HEK293 (cell line): ENCODE data around the gene WRNIP1.

Experiments used
- CTCF ChIA-PET: fragments of 350-600 bp; formaldehyde crosslinking; extraction: SDS; loops from one replicate; lab custom pipeline; 2021; ENCODE audit warnings: antibody characterized with exemption; lab: Yijun Ruan, JAX
- POLR2A ChIA-PET: fragments of 300-600 bp; formaldehyde crosslinking; extraction: SDS; loops from one replicate; lab custom pipeline; 2020; ENCODE audit warnings: antibody characterized with exemption, inconsistent platforms; lab: Yijun Ruan, JAX
- H3K27ac ChIP-seq: fragments of 200-500 bp; sonication (Bioruptor generic); 2 replicates; pipeline ENCODE4 v1.5.1; 2014; ENCODE audit warnings: low read depth, low read length, control low read depth, inconsistent platforms; ENCODE audit errors: extremely low read depth
- H3K36me3 ChIP-seq, 2 experiments: fragments of 200-500 bp in 1 of 2; sonication (Bioruptor generic) in 1 of 2; 1 replicate in 1 of 2; 2 replicates in 1 of 2; pipeline ENCODE4 v1.5.1; 2014 to 2017; ENCODE audit warnings: inconsistent platforms in 2 of 2, low read length in 2 of 2; ENCODE audit not compliant: control insufficient read depth in 2 of 2, insufficient read depth in 1 of 2
- H3K4me1 ChIP-seq: fragments of 200-500 bp; sonication (Bioruptor generic); 2 replicates; pipeline ENCODE4 v1.5.1; 2014; ENCODE audit warnings: mild to moderate bottlenecking, low read length, inconsistent platforms; ENCODE audit not compliant: control insufficient read depth, insufficient read depth
- H3K4me3 ChIP-seq: 2 replicates; pipeline ENCODE4 v1.5.1; 2011; ENCODE audit warnings: low read depth, mild to moderate bottlenecking, control low read depth, low read length, moderate library complexity
- H3K9me3 ChIP-seq: fragments of 200-500 bp; sonication (Bioruptor generic); 2 replicates; pipeline ENCODE4 v1.5.1; 2014; ENCODE audit warnings: low read depth, low read length, inconsistent platforms; ENCODE audit not compliant: control insufficient read depth, insufficient read depth
- HOXC10 ChIP-seq: sonication (generic); formaldehyde crosslinking; IDR thresholded peaks from 2 replicates; pipeline ENCODE4 v1.8.1; 2023; ENCODE audit warnings: mild to moderate bottlenecking, missing genetic modification reagents
- KLF1 ChIP-seq: fragments of 450-650 bp; formaldehyde crosslinking; IDR thresholded peaks from 2 replicates; pipeline ENCODE4 v1.5.1; 2016; ENCODE audit warnings: missing biosample characterization, missing genetic modification characterization
- SCRT2 ChIP-seq: fragments of 450-650 bp; formaldehyde crosslinking; IDR thresholded peaks from 2 replicates; pipeline ENCODE4 v1.5.1; 2016; ENCODE audit warnings: missing biosample characterization, missing genetic modification characterization
- SETDB1 ChIP-seq: IDR thresholded peaks from one replicate; pipeline ENCODE4 v1.6.1; 2017; ENCODE audit warnings: mild to moderate bottlenecking, low read length, moderate library complexity, mixed read lengths; ENCODE audit not compliant: insufficient read length
- YY1 ChIP-seq: fragments of 450-650 bp; formaldehyde crosslinking; IDR thresholded peaks from 2 replicates; pipeline ENCODE4 v1.5.1; 2018; ENCODE audit warnings: missing biosample characterization, missing genetic modification characterization
- ZNF114 ChIP-seq: fragments of 450-650 bp; formaldehyde crosslinking; IDR thresholded peaks from 2 replicates; pipeline ENCODE4 v1.5.0; 2017; ENCODE audit warnings: missing biosample characterization, missing genetic modification characterization
- ZNF239 ChIP-seq: fragments of 450-650 bp; formaldehyde crosslinking; IDR thresholded peaks from 2 replicates; pipeline ENCODE4 v1.5.1; 2016; ENCODE audit warnings: missing biosample characterization, missing genetic modification characterization
- ZNF266 ChIP-seq: fragments of 450-650 bp; formaldehyde crosslinking; IDR thresholded peaks from 2 replicates; pipeline ENCODE4 v1.5.1; 2016; ENCODE audit warnings: missing biosample characterization, missing genetic modification characterization, low read depth
- ZNF302 ChIP-seq: fragments of 450-650 bp; formaldehyde crosslinking; IDR thresholded peaks from 2 replicates; pipeline ENCODE4 v1.5.1; 2016; ENCODE audit warnings: missing biosample characterization, missing genetic modification characterization, low read depth
- ZNF324 ChIP-seq: fragments of 450-650 bp; formaldehyde crosslinking; IDR thresholded peaks from 2 replicates; pipeline ENCODE4 v1.5.1; 2016; ENCODE audit warnings: missing biosample characterization, missing genetic modification characterization
- ZNF521 ChIP-seq: fragments of 450-650 bp; formaldehyde crosslinking; IDR thresholded peaks from 2 replicates; pipeline ENCODE4 v1.5.1; 2017; ENCODE audit warnings: missing biosample characterization, mild to moderate bottlenecking, missing genetic modification characterization
- ZNF596 ChIP-seq: fragments of 450-650 bp; IDR thresholded peaks from 2 replicates; pipeline ENCODE4 v1.5.0; 2018; ENCODE audit warnings: missing biosample characterization, mild to moderate bottlenecking, missing genetic modification characterization, moderate library complexity
- ZNF654 ChIP-seq: fragments of 450-650 bp; formaldehyde crosslinking; IDR thresholded peaks from 2 replicates; pipeline ENCODE4 v1.5.1; 2016; ENCODE audit warnings: low read depth, missing biosample characterization, missing genetic modification characterization
- ZNF768 ChIP-seq: fragments of 450-650 bp; formaldehyde crosslinking; IDR thresholded peaks from 2 replicates; pipeline ENCODE4 v1.5.1; 2018; ENCODE audit warnings: missing biosample characterization, mild to moderate bottlenecking, missing genetic modification characterization
- ZNF791 ChIP-seq: fragments of 450-650 bp; formaldehyde crosslinking; IDR thresholded peaks from 2 replicates; pipeline ENCODE4 v1.5.1; 2016; ENCODE audit warnings: missing biosample characterization, missing genetic modification characterization
- ZNF792 ChIP-seq: fragments of 450-650 bp; formaldehyde crosslinking; IDR thresholded peaks from 2 replicates; pipeline ENCODE4 v1.5.1; 2016; ENCODE audit warnings: missing biosample characterization, missing genetic modification characterization
- ZNF837 ChIP-seq: fragments of 450-650 bp; formaldehyde crosslinking; IDR thresholded peaks from 2 replicates; pipeline ENCODE4 v1.5.1; 2016; ENCODE audit warnings: missing biosample characterization, missing genetic modification characterization
- TF ChIP-seq, protein P1 (sequence below): fragments of 450-650 bp; formaldehyde crosslinking; IDR thresholded peaks from 2 replicates; pipeline ENCODE4; 2016; ENCODE audit warnings: missing biosample characterization, missing genetic modification characterization
- TF ChIP-seq, protein P2 (sequence below): fragments of 450-650 bp; formaldehyde crosslinking; IDR thresholded peaks from 2 replicates; pipeline ENCODE4 v1.5.1; 2016; ENCODE audit warnings: missing biosample characterization, missing genetic modification characterization, low read depth
- TF ChIP-seq, protein P3 (sequence below): fragments of 450-650 bp; formaldehyde crosslinking; IDR thresholded peaks from 2 replicates; pipeline ENCODE4 v1.5.0; 2017; ENCODE audit warnings: missing biosample characterization, missing genetic modification characterization, borderline replicate concordance
- TF ChIP-seq, protein P4 (sequence below): fragments of 450-650 bp; formaldehyde crosslinking; IDR thresholded peaks from 2 replicates; pipeline ENCODE4 v1.5.1; 2016; ENCODE audit warnings: missing biosample characterization, missing genetic modification characterization
- TF ChIP-seq, protein P5 (sequence below): fragments of 450-650 bp; formaldehyde crosslinking; IDR thresholded peaks from 2 replicates; pipeline ENCODE4 v1.5.1; 2016; ENCODE audit warnings: missing biosample characterization, missing genetic modification characterization
- TF ChIP-seq, protein P6 (sequence below): fragments of 450-650 bp; formaldehyde crosslinking; IDR thresholded peaks from 2 replicates; pipeline ENCODE4 v1.5.1; 2016; ENCODE audit warnings: missing biosample characterization, missing genetic modification characterization

Gene WRNIP1

DNA sequence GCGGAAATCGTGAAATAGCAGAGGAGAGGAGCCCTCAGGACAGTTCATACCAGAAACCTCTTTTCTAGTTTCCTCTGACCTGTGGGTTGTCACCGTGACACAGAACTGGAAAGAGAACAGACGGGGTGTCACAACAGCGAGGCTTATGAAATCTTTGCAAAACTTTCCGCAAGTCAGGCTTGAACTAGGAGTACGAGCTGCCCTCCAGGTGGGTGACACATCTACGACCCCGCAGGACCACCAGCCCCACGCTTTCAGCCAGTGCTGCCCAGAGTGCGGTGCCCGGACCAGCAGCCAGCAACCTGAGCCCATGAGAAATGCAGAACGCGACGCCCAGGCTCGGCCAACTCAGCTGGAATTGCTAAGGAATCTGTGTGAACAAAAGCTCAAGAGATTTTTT lies 30.8 kb downstream of the WRNIP1 start:
- CTCF ChIA-PET: interaction anchor here (0.6 to 1.4 kb wide), 4 partner anchors 58 to 156 kb away, joined by 3 to 6 read pairs (median 4); no protein-coding TSS in a partner anchor
- Histone ChIP-seq H3K36me3 (no peaks in the 10 kb centered on the region), H3K9me3 (no peaks in the 10 kb centered on the region), H3K4me3 (no peak overlapping the region), H3K4me1 (no peaks in the 10 kb centered on the region), H3K27ac (no peak overlapping the region)
- POLR2A ChIA-PET: no interaction called here
- TF ChIP-seq ZNF239 (tag by site-specific recombination) (no peak), ZNF791 (tag by site-specific recombination) (no peak), ZNF521 (no peak), SETDB1 (no peak), ZNF654 (tag by site-specific recombination) (no peak)

DNA sequence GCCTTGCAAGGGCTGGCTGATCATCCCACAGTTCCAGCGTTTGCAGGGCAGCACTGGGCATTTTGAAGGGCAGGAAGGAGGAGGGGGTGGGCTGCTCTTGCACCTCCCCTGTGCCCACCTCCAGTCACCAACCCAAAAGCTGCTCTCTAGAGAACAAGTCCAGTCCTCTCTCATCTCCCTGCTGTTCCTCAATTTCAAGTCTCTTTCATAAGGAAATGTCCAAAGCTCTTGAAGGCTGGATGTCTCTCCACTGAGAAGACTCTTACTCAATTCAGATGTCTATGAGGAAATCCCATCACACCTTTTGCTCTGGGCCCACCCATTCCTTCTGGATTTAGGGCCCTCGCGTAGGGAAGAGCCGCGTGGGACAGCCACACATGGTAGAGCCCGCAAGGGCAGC lies 31.7 kb downstream of the WRNIP1 start:
- Histone ChIP-seq H3K9me3 (no peaks in the 10 kb centered on the region), H3K4me1 (no peaks in the 10 kb centered on the region), H3K27ac (no peak overlapping the region), H3K4me3 (no peak overlapping the region), H3K36me3 (no peaks in the 10 kb centered on the region)
- ChIA-PET CTCF (interaction anchor here (1.2 kb wide), 1 partner anchor 156 kb away, joined by 3 read pairs; no protein-coding TSS in a partner anchor), POLR2A (no interaction called here)
- TF ChIP-seq ZNF324 (tag by site-specific recombination) (no peak), ZNF302 (no peak), SCRT2 (no peak), ZNF837 (no peak), ZNF266 (tag by site-specific recombination) (no peak), ZNF768 (no peak), ZNF114 (tag by site-specific recombination) (no peak), HOXC10 (CRISPR knock-in tag) (no peak), YY1 (tag by site-specific recombination) (no peak), KLF1 (no peak), ZNF596 (no peak), ZNF792 (tag by site-specific recombination) (no peak)
- TF ChIP-seq, protein P1, sequence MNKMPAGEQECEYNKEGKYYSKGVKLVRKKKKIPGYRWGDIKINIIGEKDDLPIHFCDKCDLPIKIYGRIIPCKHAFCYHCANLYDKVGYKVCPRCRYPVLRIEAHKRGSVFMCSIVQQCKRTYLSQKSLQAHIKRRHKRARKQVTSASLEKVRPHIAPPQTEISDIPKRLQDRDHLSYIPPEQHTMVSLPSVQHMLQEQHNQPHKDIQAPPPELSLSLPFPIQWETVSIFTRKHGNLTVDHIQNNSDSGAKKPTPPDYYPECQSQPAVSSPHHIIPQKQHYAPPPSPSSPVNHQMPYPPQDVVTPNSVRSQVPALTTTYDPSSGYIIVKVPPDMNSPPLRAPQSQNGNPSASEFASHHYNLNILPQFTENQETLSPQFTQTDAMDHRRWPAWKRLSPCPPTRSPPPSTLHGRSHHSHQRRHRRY: no peak
- TF ChIP-seq, protein P2, sequence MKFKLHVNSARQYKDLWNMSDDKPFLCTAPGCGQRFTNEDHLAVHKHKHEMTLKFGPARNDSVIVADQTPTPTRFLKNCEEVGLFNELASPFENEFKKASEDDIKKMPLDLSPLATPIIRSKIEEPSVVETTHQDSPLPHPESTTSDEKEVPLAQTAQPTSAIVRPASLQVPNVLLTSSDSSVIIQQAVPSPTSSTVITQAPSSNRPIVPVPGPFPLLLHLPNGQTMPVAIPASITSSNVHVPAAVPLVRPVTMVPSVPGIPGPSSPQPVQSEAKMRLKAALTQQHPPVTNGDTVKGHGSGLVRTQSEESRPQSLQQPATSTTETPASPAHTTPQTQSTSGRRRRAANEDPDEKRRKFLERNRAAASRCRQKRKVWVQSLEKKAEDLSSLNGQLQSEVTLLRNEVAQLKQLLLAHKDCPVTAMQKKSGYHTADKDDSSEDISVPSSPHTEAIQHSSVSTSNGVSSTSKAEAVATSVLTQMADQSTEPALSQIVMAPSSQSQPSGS (tag by site-specific recombination): no peak
- TF ChIP-seq, protein P3, sequence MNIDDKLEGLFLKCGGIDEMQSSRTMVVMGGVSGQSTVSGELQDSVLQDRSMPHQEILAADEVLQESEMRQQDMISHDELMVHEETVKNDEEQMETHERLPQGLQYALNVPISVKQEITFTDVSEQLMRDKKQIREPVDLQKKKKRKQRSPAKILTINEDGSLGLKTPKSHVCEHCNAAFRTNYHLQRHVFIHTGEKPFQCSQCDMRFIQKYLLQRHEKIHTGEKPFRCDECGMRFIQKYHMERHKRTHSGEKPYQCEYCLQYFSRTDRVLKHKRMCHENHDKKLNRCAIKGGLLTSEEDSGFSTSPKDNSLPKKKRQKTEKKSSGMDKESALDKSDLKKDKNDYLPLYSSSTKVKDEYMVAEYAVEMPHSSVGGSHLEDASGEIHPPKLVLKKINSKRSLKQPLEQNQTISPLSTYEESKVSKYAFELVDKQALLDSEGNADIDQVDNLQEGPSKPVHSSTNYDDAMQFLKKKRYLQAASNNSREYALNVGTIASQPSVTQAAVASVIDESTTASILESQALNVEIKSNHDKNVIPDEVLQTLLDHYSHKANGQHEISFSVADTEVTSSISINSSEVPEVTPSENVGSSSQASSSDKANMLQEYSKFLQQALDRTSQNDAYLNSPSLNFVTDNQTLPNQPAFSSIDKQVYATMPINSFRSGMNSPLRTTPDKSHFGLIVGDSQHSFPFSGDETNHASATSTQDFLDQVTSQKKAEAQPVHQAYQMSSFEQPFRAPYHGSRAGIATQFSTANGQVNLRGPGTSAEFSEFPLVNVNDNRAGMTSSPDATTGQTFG: no peak
- TF ChIP-seq, protein P4, sequence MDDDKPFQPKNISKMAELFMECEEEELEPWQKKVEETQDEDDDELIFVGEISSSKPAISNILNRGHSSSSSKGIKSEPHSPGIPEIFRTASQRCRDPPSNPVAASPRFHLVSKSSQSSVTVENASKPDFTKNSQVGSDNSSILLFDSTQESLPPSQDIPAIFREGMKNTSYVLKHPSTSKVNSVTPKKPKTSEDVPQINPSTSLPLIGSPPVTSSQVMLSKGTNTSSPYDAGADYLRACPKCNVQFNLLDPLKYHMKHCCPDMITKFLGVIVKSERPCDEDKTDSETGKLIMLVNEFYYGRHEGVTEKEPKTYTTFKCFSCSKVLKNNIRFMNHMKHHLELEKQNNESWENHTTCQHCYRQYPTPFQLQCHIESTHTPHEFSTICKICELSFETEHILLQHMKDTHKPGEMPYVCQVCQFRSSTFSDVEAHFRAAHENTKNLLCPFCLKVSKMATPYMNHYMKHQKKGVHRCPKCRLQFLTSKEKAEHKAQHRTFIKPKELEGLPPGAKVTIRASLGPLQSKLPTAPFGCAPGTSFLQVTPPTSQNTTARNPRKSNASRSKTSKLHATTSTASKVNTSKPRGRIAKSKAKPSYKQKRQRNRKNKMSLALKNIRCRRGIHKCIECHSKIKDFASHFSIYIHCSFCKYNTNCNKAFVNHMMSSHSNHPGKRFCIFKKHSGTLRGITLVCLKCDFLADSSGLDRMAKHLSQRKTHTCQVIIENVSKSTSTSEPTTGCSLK (tag by site-specific recombination): no peak
- TF ChIP-seq, protein P5, sequence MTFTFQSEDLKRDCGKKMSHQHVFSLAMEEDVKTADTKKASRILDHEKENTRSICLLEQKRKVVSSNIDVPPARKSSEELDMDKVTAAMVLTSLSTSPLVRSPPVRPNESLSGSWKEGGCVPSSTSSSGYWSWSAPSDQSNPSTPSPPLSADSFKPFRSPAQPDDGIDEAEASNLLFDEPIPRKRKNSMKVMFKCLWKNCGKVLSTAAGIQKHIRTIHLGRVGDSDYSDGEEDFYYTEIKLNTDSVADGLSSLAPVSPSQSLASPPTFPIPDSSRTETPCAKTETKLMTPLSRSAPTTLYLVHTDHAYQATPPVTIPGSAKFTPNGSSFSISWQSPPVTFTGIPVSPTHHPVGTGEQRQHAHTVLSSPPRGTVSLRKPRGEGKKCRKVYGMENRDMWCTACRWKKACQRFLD (tag by site-specific recombination): no peak
- TF ChIP-seq, protein P6, sequence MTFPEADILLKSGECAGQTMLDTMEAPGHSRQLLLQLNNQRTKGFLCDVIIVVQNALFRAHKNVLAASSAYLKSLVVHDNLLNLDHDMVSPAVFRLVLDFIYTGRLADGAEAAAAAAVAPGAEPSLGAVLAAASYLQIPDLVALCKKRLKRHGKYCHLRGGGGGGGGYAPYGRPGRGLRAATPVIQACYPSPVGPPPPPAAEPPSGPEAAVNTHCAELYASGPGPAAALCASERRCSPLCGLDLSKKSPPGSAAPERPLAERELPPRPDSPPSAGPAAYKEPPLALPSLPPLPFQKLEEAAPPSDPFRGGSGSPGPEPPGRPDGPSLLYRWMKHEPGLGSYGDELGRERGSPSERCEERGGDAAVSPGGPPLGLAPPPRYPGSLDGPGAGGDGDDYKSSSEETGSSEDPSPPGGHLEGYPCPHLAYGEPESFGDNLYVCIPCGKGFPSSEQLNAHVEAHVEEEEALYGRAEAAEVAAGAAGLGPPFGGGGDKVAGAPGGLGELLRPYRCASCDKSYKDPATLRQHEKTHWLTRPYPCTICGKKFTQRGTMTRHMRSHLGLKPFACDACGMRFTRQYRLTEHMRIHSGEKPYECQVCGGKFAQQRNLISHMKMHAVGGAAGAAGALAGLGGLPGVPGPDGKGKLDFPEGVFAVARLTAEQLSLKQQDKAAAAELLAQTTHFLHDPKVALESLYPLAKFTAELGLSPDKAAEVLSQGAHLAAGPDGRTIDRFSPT (tag by site-specific recombination): no peak
